NOMO-1 treated with DMSO at 0.1 percent for 48 hours (cell line): ENCODE data around the gene ADGRL4.
A peak's percentile ranks its signal among the peaks of the same experiment; 100 is the strongest.
"Not testable (repeated sequence)": the region's sequence is repeated elsewhere in the genome, so short reads cannot be mapped to it uniquely, and the experiment has no call there.

Experiments used
- DNase-seq: peaks from one replicate; lab custom pipeline; 2025; ENCODE audit not compliant: unreplicated experiment; lab: John Stamatoyannopoulos, UW

ADGRL4 gene

DNA sequence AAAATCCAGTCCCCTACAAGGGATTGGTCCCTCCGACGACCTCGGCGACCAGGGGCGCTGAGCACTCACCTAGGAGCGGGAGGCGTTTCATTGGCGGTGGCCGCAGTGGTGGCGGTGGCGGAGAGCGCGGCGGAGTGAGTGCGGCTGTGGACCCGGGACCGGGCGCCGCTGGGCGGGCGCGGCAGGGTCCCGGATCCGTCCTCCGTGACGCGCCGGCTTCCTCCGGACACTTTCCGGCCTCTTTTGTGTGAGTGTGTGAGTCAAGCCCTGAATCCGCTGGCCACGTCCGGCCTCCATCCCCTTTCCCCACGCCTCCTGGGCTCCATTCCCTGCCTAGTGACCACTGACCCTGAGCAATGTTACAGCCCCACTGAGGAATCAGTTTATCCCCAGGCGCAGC is at the start of gene ADGRL4:
ADGRL4 (minus strand) TSS at position 167 of the 400 bp plus-strand sequence; CDS start at position 91, 76 bp downstream.
- no peak for DNase-seq

DNA sequence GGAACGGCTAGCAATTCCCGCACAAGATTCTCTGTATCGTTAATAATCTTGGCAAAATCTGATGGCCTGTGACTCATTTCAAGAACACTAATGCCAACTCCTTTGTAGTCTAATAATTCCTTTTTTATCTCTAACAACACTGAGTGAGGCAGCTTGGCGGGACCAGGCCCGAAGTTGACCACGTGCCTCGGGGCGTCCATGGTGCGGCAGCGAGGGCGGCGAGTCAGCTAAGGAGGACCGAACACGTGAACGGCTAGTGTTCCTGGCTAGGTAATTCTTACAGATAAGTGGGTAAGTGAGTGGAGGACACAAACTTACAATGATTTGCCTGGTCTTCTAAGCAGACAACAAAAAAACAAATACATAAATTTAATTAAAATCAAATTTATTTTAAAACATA is 49.3 kb upstream of the ADGRL4 start:
- DNase-seq, result no peak

DNA sequence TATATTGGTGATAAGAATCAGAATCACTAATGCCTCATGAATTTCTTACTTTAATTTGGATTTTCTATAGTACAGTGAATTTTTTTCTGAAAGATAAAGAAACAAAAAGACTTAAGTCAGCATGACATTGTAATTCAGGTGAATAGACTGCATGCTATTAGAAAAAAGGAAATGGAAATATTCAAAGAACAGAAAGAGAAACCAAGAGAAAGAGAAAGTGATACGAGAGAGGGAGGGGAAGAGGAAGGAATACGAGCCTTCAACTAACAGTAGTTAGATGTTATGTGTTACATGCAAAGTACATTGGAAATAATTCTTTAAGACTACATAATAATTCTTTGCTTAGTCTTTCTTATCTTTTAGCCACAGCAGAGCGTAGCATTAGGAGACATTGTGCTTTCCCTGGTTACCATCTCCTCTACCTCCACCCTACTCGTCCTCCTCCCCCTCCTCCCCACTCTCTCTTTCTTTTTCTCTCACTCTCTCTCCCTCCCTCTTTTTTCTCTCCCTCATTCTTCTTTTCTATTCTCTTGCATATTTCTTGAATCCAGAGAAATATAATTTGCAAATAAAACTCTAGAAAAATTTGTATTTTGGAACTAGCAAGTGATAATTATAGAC is 46.4 kb upstream of the ADGRL4 start:
- DNase-seq, result peak; percentile 63

GRCh38 chr1:79044974-79045650 is 38.6 kb upstream of the ADGRL4 start:
- no peak for DNase-seq

DNA sequence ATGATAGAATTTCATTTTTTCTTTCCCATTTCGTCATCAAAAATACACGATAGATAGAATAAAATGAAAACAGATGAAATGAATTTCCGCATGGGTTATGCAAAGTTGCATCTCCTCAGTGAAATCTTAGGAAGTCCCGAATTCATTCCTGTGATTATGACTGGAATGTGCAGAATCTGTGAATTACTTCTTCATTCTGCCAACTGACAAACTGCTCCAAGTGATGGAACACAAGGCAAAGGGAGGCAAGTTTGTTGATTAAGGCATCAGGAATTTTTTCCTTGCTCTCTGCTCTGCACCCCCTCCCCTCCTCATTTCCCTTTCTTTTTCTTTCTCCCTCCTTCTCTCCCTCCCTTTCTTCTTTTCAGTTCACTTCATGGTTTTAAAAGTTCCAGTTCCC is 37.0 kb upstream of the ADGRL4 start:
- no peak for DNase-seq

- DNase-seq, result no peak
Measured at GRCh38 chr1:79042539-79042938, 36.0 kb upstream of the ADGRL4 start.

DNA sequence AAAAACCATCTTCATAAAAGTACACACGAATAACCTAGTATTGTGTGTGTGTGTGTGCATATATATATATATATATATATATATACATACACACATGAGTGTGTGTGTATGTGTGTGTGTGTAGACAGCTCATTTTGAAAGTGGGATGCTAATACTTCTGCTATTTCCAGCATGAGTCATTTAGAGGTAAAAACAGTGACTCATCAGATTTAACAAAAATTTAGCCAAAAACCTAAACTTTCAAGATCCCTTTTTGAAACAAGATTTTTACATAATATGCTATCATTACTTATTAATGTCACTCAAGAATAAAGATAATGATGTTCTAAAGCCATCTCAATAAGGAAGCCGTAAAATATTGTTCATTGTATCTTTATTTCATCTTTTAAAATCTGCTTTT is 35.6 kb upstream of the ADGRL4 start:
- peak; percentile 76 for DNase-seq

DNA sequence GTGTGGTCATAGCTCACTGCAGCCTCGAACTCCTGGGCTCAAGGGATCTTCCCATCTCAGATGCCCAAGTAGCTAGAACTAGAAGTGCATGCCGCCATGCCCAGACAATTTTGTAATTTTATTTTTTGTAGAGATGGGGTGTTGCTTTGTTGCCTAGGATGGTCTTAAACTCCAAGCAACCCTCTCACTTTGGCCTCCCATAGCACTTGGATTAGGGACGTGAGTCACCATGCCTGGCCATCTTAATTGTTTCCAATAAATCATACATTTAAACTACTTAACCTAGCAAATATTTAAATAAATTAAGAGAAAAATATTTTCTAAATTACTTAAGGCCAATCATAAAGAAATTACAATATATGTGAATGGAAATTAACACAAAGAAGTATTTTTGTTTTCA is 35.1 kb upstream of the ADGRL4 start:
- DNase-seq, result no peak

GRCh38 chr1:79040424-79041082 is 34.0 kb upstream of the ADGRL4 start:
- peak; percentile 21 for DNase-seq

DNA sequence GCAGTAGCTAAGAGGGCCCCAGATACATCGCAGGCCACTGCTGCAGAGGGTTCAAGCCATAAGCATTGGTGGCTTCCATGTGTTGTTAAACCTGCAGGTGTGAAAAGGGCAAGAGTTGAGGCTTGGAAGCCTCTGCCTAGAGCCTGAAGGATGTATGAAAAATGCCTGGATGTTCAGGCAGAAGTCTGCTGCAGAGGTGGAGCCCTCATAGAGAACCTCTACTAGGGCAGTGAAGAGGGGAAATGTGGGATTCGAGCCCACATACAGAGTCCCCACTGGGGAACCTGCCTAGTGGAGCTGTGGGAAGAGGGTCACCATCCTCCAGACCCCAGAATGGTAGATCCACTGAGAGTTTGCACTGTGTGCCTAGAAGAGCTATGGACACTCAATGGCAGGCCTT is 30.6 kb upstream of the ADGRL4 start:
- DNase-seq, result no peak

- DNase-seq, result no peak
Measured at GRCh38 chr1:79012500-79012899, 6.0 kb upstream of the ADGRL4 start.

GRCh38 chr1:79010589-79010988 is 4.1 kb upstream of the ADGRL4 start:
- DNase-seq, result no peak

GRCh38 chr1:79005945-79006344 is 585 bp downstream of the ADGRL4 start:
- no peak for DNase-seq

DNA sequence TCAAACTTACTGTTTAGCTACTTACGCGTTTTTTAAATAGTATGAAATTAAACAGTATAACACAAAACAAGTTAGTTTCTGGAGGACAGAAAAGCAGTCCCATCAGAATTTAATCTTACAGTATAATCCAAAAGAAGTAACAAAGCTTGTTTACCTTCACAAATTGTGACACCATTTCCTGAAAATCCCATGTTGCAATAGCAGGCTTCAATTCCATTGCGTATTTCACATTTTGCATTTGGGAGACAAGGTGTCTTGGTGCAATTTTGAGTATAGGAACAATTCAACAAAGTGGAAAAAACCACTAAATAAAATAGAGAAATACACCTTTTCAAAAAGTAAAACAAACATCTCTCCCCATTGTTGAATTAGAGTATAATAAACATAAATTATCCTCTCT is 1.6 kb downstream of the ADGRL4 start:
- DNase-seq, result no peak

DNA sequence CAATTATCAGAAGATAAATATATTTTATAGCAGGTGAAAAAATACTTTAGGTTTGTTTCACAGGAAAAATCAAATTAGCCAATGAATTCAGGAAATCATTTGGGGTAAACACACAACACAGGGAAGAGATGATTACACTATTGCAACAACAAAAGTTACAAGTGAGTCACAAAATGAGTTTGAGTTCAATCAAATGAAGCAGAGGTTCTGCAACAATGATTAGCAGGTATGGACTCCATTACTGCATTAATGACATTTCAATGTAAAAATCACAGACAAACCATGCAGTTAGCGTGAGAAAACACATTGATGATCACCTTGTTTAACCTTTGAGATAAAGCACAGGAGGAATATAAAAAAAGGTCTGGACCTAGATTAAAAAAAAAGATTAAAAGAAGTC is 9.7 kb downstream of the ADGRL4 start:
- DNase-seq, result no peak

DNA sequence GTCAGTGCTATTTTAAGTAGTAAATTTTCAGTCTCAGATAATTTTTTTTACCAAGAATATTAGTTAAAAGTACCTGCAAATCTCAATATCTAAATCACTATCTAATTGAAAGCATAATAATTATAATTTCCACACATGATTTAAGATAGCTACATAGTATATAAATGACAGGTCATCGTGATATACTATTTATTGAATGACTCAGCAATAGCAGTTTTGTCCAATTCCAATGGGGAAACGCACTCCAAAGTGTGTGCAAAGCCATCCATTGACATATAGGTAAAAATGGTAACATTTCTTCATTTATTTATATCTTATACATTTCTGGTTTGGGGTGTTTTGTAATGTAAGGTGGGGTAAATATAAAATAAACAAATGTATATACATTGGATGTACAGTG is 19.5 kb downstream of the ADGRL4 start:
- DNase-seq, result no peak

DNA sequence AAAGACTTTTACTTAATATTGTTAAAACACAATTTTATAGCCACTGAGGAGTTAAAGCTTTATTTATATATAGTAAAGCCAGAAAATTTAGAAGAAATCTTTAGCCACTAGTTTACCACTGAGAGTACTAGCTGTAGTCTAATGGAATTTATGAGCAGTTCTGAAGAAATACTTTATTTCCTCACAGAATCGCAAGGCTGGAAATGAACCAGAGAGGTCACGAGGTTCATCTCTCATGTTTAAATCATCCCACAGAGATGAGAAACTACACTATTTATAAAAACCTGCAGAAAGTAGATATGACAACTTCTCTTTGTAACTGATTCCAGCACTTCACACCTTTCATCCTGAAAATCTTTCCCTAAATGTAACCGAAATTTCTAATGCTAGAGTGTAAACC is 26.0 kb downstream of the ADGRL4 start:
- DNase-seq, result peak; percentile 7

DNA sequence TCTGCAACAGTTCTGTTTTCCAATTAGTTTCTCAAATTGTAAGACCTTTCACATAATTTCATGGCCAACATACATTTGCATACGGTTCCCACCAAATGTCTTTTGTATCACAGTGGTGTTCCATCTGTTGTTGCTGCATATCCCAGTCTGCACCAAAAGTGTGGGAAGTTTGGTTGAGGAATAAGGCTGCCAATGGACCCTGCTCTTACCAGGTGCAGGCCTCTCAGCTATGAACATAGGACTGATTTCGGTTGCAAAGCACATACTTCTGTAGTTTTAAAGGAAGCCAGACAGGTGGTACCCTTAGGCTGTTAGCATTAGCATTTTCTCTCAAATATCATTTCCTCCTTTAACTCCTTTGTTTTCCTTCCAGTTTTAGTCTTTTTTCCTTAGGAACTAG is 33.8 kb downstream of the ADGRL4 start:
- no peak for DNase-seq

DNA sequence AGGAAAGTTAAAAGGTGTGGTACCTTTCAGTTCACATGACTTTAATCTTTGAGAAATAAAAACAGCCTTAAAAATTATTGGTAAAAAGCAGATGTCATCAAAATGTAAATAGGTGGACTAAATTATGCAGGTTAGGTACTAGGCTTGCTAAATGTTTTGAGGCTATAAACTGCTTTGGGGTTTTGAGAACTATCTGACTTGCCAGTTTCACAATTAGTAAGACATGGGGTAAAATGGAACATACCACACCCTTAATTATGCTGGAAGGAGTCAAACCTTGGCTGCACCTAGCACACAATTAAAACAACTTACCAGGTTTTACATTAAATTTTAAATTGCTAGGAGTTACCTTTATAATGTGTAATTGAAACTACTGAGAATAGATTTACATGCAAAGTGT is 39.4 kb downstream of the ADGRL4 start:
- DNase-seq, result not testable (repeated sequence)

DNA sequence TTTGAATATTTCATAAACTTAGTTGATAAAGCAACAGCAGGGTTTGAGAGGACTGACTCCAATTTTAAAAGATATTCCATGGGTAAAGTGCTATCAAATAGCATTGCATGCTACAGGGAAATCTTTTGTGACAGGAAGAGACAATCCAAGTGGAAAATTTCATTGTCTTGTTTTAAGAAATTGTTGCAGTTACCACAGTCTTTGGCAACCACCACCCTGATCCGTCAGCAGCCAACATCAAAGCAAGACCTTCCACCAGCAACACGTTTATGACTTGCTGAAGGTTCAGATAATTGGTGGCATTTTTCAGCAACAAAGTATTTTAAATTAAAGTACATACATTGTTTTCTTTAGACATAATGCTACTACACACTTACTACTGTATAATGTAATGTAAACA is 47.8 kb downstream of the ADGRL4 start:
- no peak for DNase-seq

- no peak for DNase-seq
Measured at GRCh38 chr1:78950826-78951225, 55.7 kb downstream of the ADGRL4 start.

- DNase-seq, result no peak
Measured at GRCh38 chr1:78949227-78949626, 57.3 kb downstream of the ADGRL4 start.
